ENCODE results near the gene GSC2. TPM values are rescaled to one million over a fixed set of nuclear protein-coding genes. Genes with fewer than 3 reads are reported as not detected.

GSC2 gene
- total and polyA plus RNA-seq, 2 of the 8 experiments (the other 6 are each of a cell fraction or from before 2014, with no cell fraction given) = 0.17 to 0.48 TPM

DNA sequence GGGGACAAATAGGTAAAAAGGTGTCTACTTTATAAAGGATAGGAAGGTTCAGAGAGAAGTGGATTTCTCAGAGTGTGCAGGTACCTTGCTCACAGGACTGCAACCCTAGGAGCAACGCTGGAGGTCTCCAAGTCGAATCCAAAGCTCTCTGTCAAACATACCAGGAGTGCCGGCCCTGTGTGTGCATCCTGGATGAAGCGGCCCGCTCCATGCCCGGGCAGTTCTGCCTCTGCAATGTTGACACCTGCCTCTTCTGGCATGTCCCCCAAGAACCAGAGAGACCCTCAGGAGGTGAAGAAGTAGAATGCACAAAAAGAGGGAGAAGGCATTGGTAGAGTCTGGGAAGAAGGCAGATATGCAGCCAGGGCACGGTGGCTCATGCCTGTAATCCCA lies 22.1 kb downstream of the GSC2 start:
- Histone ChIP-seq H3K14ac (ENCODE audit: insufficient read length) (no peak overlapping the region), H2BK15ac (ENCODE audit: low read length) (no peak overlapping the region), H2BK20ac (ENCODE audit: low read length) (no peak overlapping the region), H3K4me1 (replicated peaks in 1 of 4; ENCODE audit: control insufficient read depth in 3 of 4, insufficient read depth in 4 of 4, low read length in 3 of 4) (peaks cover 0 to 4% (median under 1%) of the 10 kb centered on the region in 4 experiments; a peak in 3 of 7 replicates), H3K4me3 (ENCODE audit: extremely low read depth in 1 of 4, insufficient read depth in 2 of 4, low read depth in 3 of 4, low read length in 4 of 4) (no peak overlapping the region), H2BK5ac (ENCODE audit: low read depth, low read length) (no peak overlapping the region), H3K23ac (ENCODE audit: insufficient read length) (no peak overlapping the region), H2AFZ (ENCODE audit: low read length) (no peak overlapping the region), H2AK5ac (ENCODE audit: low read depth, low read length) (no peak overlapping the region), H4K8ac (ENCODE audit: extremely low read depth, insufficient read depth, low read length) (no peak overlapping the region), H3K27ac (ENCODE audit: low read depth, low read length) (no peak overlapping the region), H4K20me1 (replicated peaks in 1 of 2; ENCODE audit: control insufficient read depth in 1 of 2, insufficient read depth in 2 of 2, low read length in 2 of 2) (peaks cover 3 to 4% of the 10 kb centered on the region in 2 experiments), H2BK120ac (replicated peaks; ENCODE audit: low read depth, low read length) (no peak overlapping the region), H3K79me2 (ENCODE audit: control insufficient read depth in 1 of 2, insufficient read depth in 2 of 2, low read length in 2 of 2) (no peaks in the 10 kb centered on the region), H3K4me2 (ENCODE audit: insufficient read depth in 1 of 2, low read depth in 2 of 2, low read length in 2 of 2) (no peak overlapping the region), H3K79me1 (ENCODE audit: low read depth, low read length) (no peaks in the 10 kb centered on the region), H3K36me3 (ENCODE audit: control insufficient read depth in 2 of 4, insufficient read depth in 4 of 4, low read length in 3 of 4) (peaks cover 0 to 2% (median 0%) of the 10 kb centered on the region in 4 experiments; a peak in 1 of 8 replicates), H3K4ac (replicated peaks; ENCODE audit: insufficient read length, low read depth, low read length) (no peak overlapping the region), H4K91ac (replicated peaks; ENCODE audit: insufficient read length, low read length) (no peak overlapping the region), H3K18ac (ENCODE audit: extremely low read depth, low read length) (no peak overlapping the region), H2BK12ac (ENCODE audit: low read depth, low read length) (no peak overlapping the region; the same call in 1 of the 2 replicates), H3K9me3 (ENCODE audit: insufficient read depth in 2 of 2, low read depth in 1 of 2, low read length in 1 of 2) (no peaks in the 10 kb centered on the region), H4K5ac (ENCODE audit: insufficient read length, low read depth, low read length) (no peak overlapping the region), H3K9ac (replicated peaks in 1 of 4; ENCODE audit: extremely low read depth in 1 of 4, low read depth in 3 of 4, low read length in 3 of 4) (no peak overlapping the region), H3K27me3 (replicated peaks in 1 of 4; ENCODE audit: control insufficient read depth in 3 of 4, extremely low read depth in 1 of 4, insufficient read depth in 3 of 4, low read length in 3 of 4) (0 out of 7 replicates have a peak, but pooled peaks cover 0 to 2% (median under 1%) of the 10 kb centered on the region in 4 experiments), H3K56ac (replicated peaks; ENCODE audit: insufficient read length, low read depth, low read length) (no peak overlapping the region), H3K23me2 (ENCODE audit: low read depth, low read length) (peaks cover under 1% of the 10 kb centered on the region; the same call in 1 of the 2 replicates)
- TF ChIP-seq JUND (IDR thresholded peaks at IDR 0.05; ENCODE audit: low read length) = no peak
- TF ChIP-seq FOSL1 (IDR thresholded peaks at IDR 0.05; ENCODE audit: insufficient read depth, low read depth, low read length) = no peak
- no peak for TF ChIP-seq TAF7 (optimal IDR thresholded peaks at IDR 0.05; ENCODE audit: borderline replicate concordance, low read depth, low read length)
- no peak for TF ChIP-seq RXRA (IDR thresholded peaks at IDR 0.05; ENCODE audit: insufficient read depth, low read depth, low read length)
- TF ChIP-seq SAP30 (IDR thresholded peaks at IDR 0.05; ENCODE audit: insufficient read depth, insufficient replicate concordance, low read length) = no peak
- no peak for FAIRE-seq
- DNase-seq (ENCODE audit: low read depth in 1 of 2, low spot score in 2 of 2) = no peak
- 94% methylated on average over 6 of the region's 7 CpGs; no CpG with 5 or more reads in 1 of the 2 experiments for WGBS, 2 experiments (ENCODE audit: extremely low coverage in 1 of 2, insufficient coverage in 1 of 2, insufficient read length in 1 of 2, insufficient replicate concordance in 2 of 2, low coverage in 1 of 2, low lambda C conversion rate in 2 of 2, missing lambda C conversion rate in 1 of 2)
- CTCF ChIA-PET (ENCODE audit: partially characterized antibody) = interaction anchor here (0.9 to 1.2 kb wide), 3 partner anchors 13 to 92 kb away, joined by 3 to 6 read pairs (median 3); no protein-coding TSS in a partner anchor
- POLR2A ChIA-PET (ENCODE audit: partially characterized antibody) = interaction anchor here (1.2 to 2.5 kb wide), 3 partner anchors 10 to 16 kb away, joined by 3 to 7 read pairs (median 3); no protein-coding TSS in a partner anchor

Measured in H1 (cell line).